Stimulated activated CD4-positive, alpha-beta T cell treated with anti-CD3 and anti-CD28 coated beads, Interleukin-12 subunit alpha, Interleukin-12 subunit beta, amount 100 ng/mL, for 4 hours (primary cell): ENCODE data around the gene LSM14B.
"Not testable (repeated sequence)": the region's sequence is repeated elsewhere in the genome, so short reads cannot be mapped to it uniquely, and the experiment has no call there.

Experiments used
- DNase-seq: peaks from one replicate; pipeline ENCODE4 v3.0.0-alpha.2; 2020

The LSM14B gene

GRCh38 chr20:62121776-62122653, at the start of gene LSM14B:
Gene LSM14B, plus strand, starts transcription at chr20:62122475. Its CDS starts 192 bp downstream, at chr20:62122667.
- peak; percentile 99 for DNase-seq

GRCh38 chr20:62073323-62073722, 49.0 kb upstream of the LSM14B start:
- no peak for DNase-seq

GRCh38 chr20:62079166-62079565, 43.1 kb upstream of the LSM14B start:
- no peak for DNase-seq

GRCh38 chr20:62080249-62080990, 41.9 kb upstream of the LSM14B start:
- no peak for DNase-seq

- DNase-seq = no peak
These were observed 39.0 kb upstream of the LSM14B start for GRCh38 chr20:62083312-62083711.

- not testable (repeated sequence) for DNase-seq
These were observed 38.1 kb upstream of the LSM14B start for GRCh38 chr20:62084224-62084623.

GRCh38 chr20:62085206-62085605, 37.1 kb upstream of the LSM14B start:
- DNase-seq = no peak

GRCh38 chr20:62087227-62087626, 35.0 kb upstream of the LSM14B start:
- DNase-seq = no peak

GRCh38 chr20:62087632-62088031, 34.6 kb upstream of the LSM14B start:
- DNase-seq = no peak

- DNase-seq = no peak
These were observed 33.8 kb upstream of the LSM14B start for GRCh38 chr20:62088258-62089127.

- no peak for DNase-seq
These were observed 32.9 kb upstream of the LSM14B start for GRCh38 chr20:62089393-62089792.

- DNase-seq = no peak
These were observed 25.6 kb upstream of the LSM14B start for GRCh38 chr20:62096421-62097380.

- DNase-seq = no peak
These were observed 24.3 kb upstream of the LSM14B start for GRCh38 chr20:62097881-62098407.

GRCh38 chr20:62101078-62101477, 21.2 kb upstream of the LSM14B start:
- DNase-seq = no peak

- no peak for DNase-seq
These were observed 18.6 kb upstream of the LSM14B start for GRCh38 chr20:62103508-62104233.

GRCh38 chr20:62104234-62104789, 18.0 kb upstream of the LSM14B start:
- DNase-seq = no peak

GRCh38 chr20:62104791-62105345, 17.4 kb upstream of the LSM14B start:
- no peak for DNase-seq

GRCh38 chr20:62105592-62105991, 16.7 kb upstream of the LSM14B start:
- DNase-seq = no peak

GRCh38 chr20:62111148-62111547, 11.1 kb upstream of the LSM14B start:
- no peak for DNase-seq

- DNase-seq = no peak
These were observed 9.9 kb upstream of the LSM14B start for GRCh38 chr20:62112368-62112767.
